Small intestine (tissue), 7 donors: ENCODE data around the gene EPS15. TPM values are rescaled to one million over a fixed set of nuclear protein-coding genes. Genes with fewer than 3 reads are reported as not detected.

Source experiments
- DNase-seq, 2 donors: peaks; one replicate each; pipeline versions ENCODE4 v3.0.0 to v3.0.0-alpha.2; 2013
- FAIRE-seq: peaks from 2 replicates; lab custom pipeline; 2012; peaks lifted over from hg19 to GRCh38; lab: Jason Lieb, UNC
- H3K27ac ChIP-seq, 3 donors: one replicate each; pipeline ENCODE4 v1.5.1; 2013; ENCODE audit warnings: low read length in 2 of 3, mild to moderate bottlenecking in 2 of 3, control low read depth in 1 of 3, inconsistent platforms in 1 of 3, low read depth in 1 of 3, moderate library complexity in 1 of 3
- H3K27me3 ChIP-seq, 3 donors: one replicate each; pipeline ENCODE4 v1.6.1; 2013; ENCODE audit warnings: low read length in 3 of 3, inconsistent platforms in 1 of 3; ENCODE audit not compliant: control insufficient read depth in 3 of 3, insufficient read depth in 3 of 3
- H3K36me3 ChIP-seq, 3 donors: one replicate each; pipeline ENCODE4 v1.6.1; 2013; ENCODE audit warnings: low read length in 3 of 3, inconsistent platforms in 1 of 3, low read depth in 1 of 3, mild to moderate bottlenecking in 1 of 3, moderate library complexity in 1 of 3; ENCODE audit not compliant: control insufficient read depth in 3 of 3, insufficient read depth in 2 of 3
- H3K4me1 ChIP-seq, 3 donors: one replicate each; pipeline ENCODE4 v1.6.1; 2013; ENCODE audit warnings: low read length in 2 of 3, inconsistent platforms in 1 of 3, low read depth in 1 of 3, mild to moderate bottlenecking in 1 of 3, moderate library complexity in 1 of 3; ENCODE audit not compliant: control insufficient read depth in 3 of 3, insufficient read depth in 2 of 3
- H3K4me3 ChIP-seq, 3 donors: one replicate each; pipeline ENCODE4 v1.5.1; 2013; ENCODE audit warnings: low read length in 3 of 3, control low read depth in 1 of 3, inconsistent platforms in 1 of 3, low read depth in 1 of 3, mild to moderate bottlenecking in 1 of 3, moderate library complexity in 1 of 3
- H3K9me3 ChIP-seq, 2 donors: one replicate each; pipeline ENCODE4 v1.6.1; 2013; ENCODE audit warnings: low read depth in 1 of 2, low read length in 1 of 2; ENCODE audit not compliant: control insufficient read depth in 2 of 2, insufficient read depth in 1 of 2
- WGBS, 3 donors: extraction: QIAGEN DNeasy Blood & Tissue Kit; methylation state at CpG; one replicate each; pipeline ENCODE4 v1.1.7; 2013; 5-methylcytosine and 5-hydroxymethylcytosine counted together
- polyA plus RNA-seq, 4 donors: library from polyadenylated mRNA; stranded (reverse) in 3 of 4; unstranded in 1 of 4; fragments of 200-250 nt in 3 of 4; fragments of 120-200 nt in 1 of 4; gene quantifications; one replicate each; pipeline versions ENCODE4 v1.2.1 to v1.2.3, GENCODE V29; 2013
- donor health status: healthy with polysubstance abuse.
- donor health status: control.
- donor health status: control.
- donor health status: Bipolar disorder and iron deficiency.
- donor health status: healthy.

Gene EPS15
- polyA plus RNA-seq, 4 donors = 14.1 to 29.4 (median 15.2) TPM

- Histone ChIP-seq H3K27ac (peak overlapping the region in 1 of 3 donors; percentile 63), H3K36me3 (peaks cover 0 to 15% (median 2%) of the 10 kb centered on the region in 3 donors)
- DNase-seq = peak in 1 of 2 donors; percentile 28
Measured at GRCh38 chr1:51433269-51433971, 85.6 kb downstream of the EPS15 start.

GRCh38 chr1:51432146-51432545 is 86.9 kb downstream of the EPS15 start:
- H3K36me3 ChIP-seq = peaks cover 0 to 12% (median 4%) of the 10 kb centered on the region in 3 donors
- FAIRE-seq = no peak
- no peak overlapping the region for H3K4me3 ChIP-seq

More at GRCh38 chr1:51433269-51433971, 85.6 kb downstream of the EPS15 start:
- H3K4me3 ChIP-seq = no peak overlapping the region
- H3K4me1 ChIP-seq = peaks cover 0 to 11% (median 0%) of the 10 kb centered on the region in 3 donors
- H3K27me3 ChIP-seq = no peaks in the 10 kb centered on the region
- FAIRE-seq = no peak
- 79 to 87% (median 84%) methylated on average over 4 of the region's 4 CpGs for WGBS, 3 donors
- no peaks in the 10 kb centered on the region for H3K9me3 ChIP-seq

GRCh38 chr1:51427438-51427837 is 91.6 kb downstream of the EPS15 start:
- WGBS, 3 donors = 95 to 100% (median 100%) methylated on average over 1 of the region's 1 CpG
- DNase-seq = no peak
- Histone ChIP-seq H3K27me3 (no peaks in the 10 kb centered on the region), H3K4me3 (no peak overlapping the region), H3K27ac (no peak overlapping the region), H3K36me3 (peaks cover 0 to 7% (median 5%) of the 10 kb centered on the region in 3 donors), H3K4me1 (peaks cover 0 to 3% (median 0%) of the 10 kb centered on the region in 3 donors), H3K9me3 (no peaks in the 10 kb centered on the region)
- FAIRE-seq = no peak

More at GRCh38 chr1:51432146-51432545, 86.9 kb downstream of the EPS15 start:
- Histone ChIP-seq H3K4me1 (peaks cover 0 to 11% (median 0%) of the 10 kb centered on the region in 3 donors), H3K27ac (no peak overlapping the region), H3K27me3 (no peaks in the 10 kb centered on the region), H3K9me3 (no peaks in the 10 kb centered on the region)
- no peak for DNase-seq

- Histone ChIP-seq H3K9me3 (no peaks in the 10 kb centered on the region), H3K4me1 (peaks cover 0 to 3% (median 0%) of the 10 kb centered on the region in 3 donors), H3K4me3 (no peak overlapping the region), H3K36me3 (peaks cover 0 to 7% (median 5%) of the 10 kb centered on the region in 3 donors), H3K27me3 (no peaks in the 10 kb centered on the region), H3K27ac (no peak overlapping the region)
- 96 to 97% (median 96%) methylated on average over 3 of the region's 3 CpGs for WGBS, 3 donors
- FAIRE-seq = no peak
- no peak for DNase-seq
Measured at GRCh38 chr1:51425955-51426354, 93.1 kb downstream of the EPS15 start.

- Histone ChIP-seq H3K27me3 (no peaks in the 10 kb centered on the region), H3K27ac (no peak overlapping the region), H3K4me1 (peaks cover 0 to 3% (median 0%) of the 10 kb centered on the region in 3 donors), H3K36me3 (peaks cover 5 to 7% (median 5%) of the 10 kb centered on the region in 3 donors), H3K9me3 (no peaks in the 10 kb centered on the region), H3K4me3 (no peak overlapping the region)
- DNase-seq = no peak
- 99 to 100% (median 100%) methylated on average over 1 of the region's 1 CpG for WGBS, 3 donors
- FAIRE-seq = no peak
Measured at GRCh38 chr1:51425273-51425672, 93.8 kb downstream of the EPS15 start.

- no peaks in the 10 kb centered on the region for H3K27me3 ChIP-seq
- no peaks in the 10 kb centered on the region for H3K4me1 ChIP-seq
- DNase-seq (no peak), FAIRE-seq (no peak)
- H3K4me3 ChIP-seq = no peak overlapping the region
- H3K27ac ChIP-seq = no peak overlapping the region
- no peaks in the 10 kb centered on the region for H3K9me3 ChIP-seq
- peaks cover 3 to 5% (median 5%) of the 10 kb centered on the region in 3 donors for H3K36me3 ChIP-seq
- 72 to 93% (median 89%) methylated on average over 7 of the region's 7 CpGs for WGBS, 3 donors
Measured at GRCh38 chr1:51423073-51423821, 95.8 kb downstream of the EPS15 start.

- Histone ChIP-seq H3K27me3 (no peaks in the 10 kb centered on the region), H3K36me3 (peaks cover 3 to 5% (median 5%) of the 10 kb centered on the region in 3 donors), H3K4me1 (no peaks in the 10 kb centered on the region), H3K9me3 (no peaks in the 10 kb centered on the region), H3K4me3 (no peak overlapping the region), H3K27ac (no peak overlapping the region)
- DNase-seq (no peak), FAIRE-seq (no peak)
- 71 to 91% (median 90%) methylated on average over 8 of the region's 8 CpGs for WGBS, 3 donors
Measured at GRCh38 chr1:51422367-51423072, 96.5 kb downstream of the EPS15 start.

- Histone ChIP-seq H3K4me1 (no peaks in the 10 kb centered on the region), H3K4me3 (no peak overlapping the region), H3K27me3 (no peaks in the 10 kb centered on the region), H3K27ac (no peak overlapping the region), H3K36me3 (peaks cover 3 to 5% (median 3%) of the 10 kb centered on the region in 3 donors), H3K9me3 (no peaks in the 10 kb centered on the region)
- peak; percentile 34 to 37 for DNase-seq
- FAIRE-seq = peak; percentile 19
Measured at GRCh38 chr1:51421964-51422363, 97.1 kb downstream of the EPS15 start.
